IMR-90 (cell line): Measurements from ENCODE around the gene RIPPLY3. TPM values are rescaled to one million over a fixed set of nuclear protein-coding genes. Genes with fewer than 3 reads are reported as not detected.

Source experiments
- ATAC-seq: fragments of 200-7000 bp; cut with Tn5 transposase; 2 replicates; pipeline ENCODE4 v1.9.1; 2020; ENCODE audit warnings: low read depth, mild to moderate bottlenecking, moderate library complexity
- BruUV-seq: library from RNA; stranded (reverse); fragments of 400-500 nt; replicated peaks from 2 replicates; lab custom pipeline; 2021; lab: Mats Ljungman, UMichigan
- CTCF ChIA-PET: fragments of 300-600 bp; formaldehyde crosslinking; extraction: SDS; loops from one replicate; lab custom pipeline; 2021; ENCODE audit warnings: antibody characterized with exemption; lab: Yijun Ruan, JAX
- POLR2A ChIA-PET: fragments of 300-600 bp; sonication (Branson Sonifier 250); formaldehyde crosslinking; loops from one replicate; lab custom pipeline; 2022; ENCODE audit warnings: antibody characterized with exemption; ENCODE audit not compliant: unreplicated experiment; lab: Charles Lee
- DNase-seq: peaks from one replicate; pipeline ENCODE4 v3.0.0; 2013
- H2AFZ ChIP-seq: replicated peaks from 2 replicates; pipeline ENCODE3; 2013; ENCODE audit warnings: low read length, mild to moderate bottlenecking; ENCODE audit not compliant: poor library complexity
- H2AK5ac ChIP-seq: 2 replicates; pipeline ENCODE4 v1.6.1; 2013; ENCODE audit warnings: low read depth, low read length, inconsistent platforms
- H2AK9ac ChIP-seq: replicated peaks from 2 replicates; pipeline ENCODE3; 2013; ENCODE audit warnings: mild to moderate bottlenecking, low read depth, low read length, moderate library complexity; ENCODE audit not compliant: poor library complexity
- H2BK120ac ChIP-seq: 2 replicates; pipeline ENCODE4 v1.6.1; 2013; ENCODE audit warnings: low read depth, low read length, inconsistent platforms
- H2BK15ac ChIP-seq: 3 replicates; pipeline ENCODE4 v1.6.1; 2013; ENCODE audit warnings: low read depth, low read length, inconsistent platforms
- H2BK20ac ChIP-seq: 2 replicates; pipeline ENCODE4 v1.6.1; 2013; ENCODE audit warnings: low read depth, mild to moderate bottlenecking, inconsistent platforms, low read length, moderate library complexity
- H2BK5ac ChIP-seq: 2 replicates; pipeline ENCODE4 v1.6.1; 2013; ENCODE audit warnings: mild to moderate bottlenecking, low read depth, low read length, inconsistent platforms; ENCODE audit not compliant: poor library complexity, severe bottlenecking
- H3K14ac ChIP-seq: replicated peaks from 2 replicates; pipeline ENCODE4 v1.6.1; 2013; ENCODE audit warnings: low read depth, low read length, inconsistent platforms
- H3K18ac ChIP-seq: 2 replicates; pipeline ENCODE4 v1.6.1; 2013; ENCODE audit warnings: low read depth, low read length, control low read depth
- H3K23ac ChIP-seq: 2 replicates; pipeline ENCODE4 v1.6.1; 2013; ENCODE audit warnings: low read depth, low read length, inconsistent platforms
- H3K27ac ChIP-seq: 2 replicates; pipeline ENCODE4 v1.5.1; 2013; ENCODE audit warnings: mild to moderate bottlenecking, control low read depth, low read length; ENCODE audit not compliant: insufficient read depth
- H3K27me3 ChIP-seq: 2 replicates; pipeline ENCODE4 v1.6.1; 2013; ENCODE audit warnings: low read length; ENCODE audit not compliant: control insufficient read depth, insufficient read depth
- H3K36me3 ChIP-seq: 2 replicates; pipeline ENCODE4 v1.6.1; 2013; ENCODE audit warnings: low read length, mixed read lengths; ENCODE audit not compliant: control insufficient read depth, insufficient read depth
- H3K4ac ChIP-seq: 2 replicates; pipeline ENCODE4 v1.6.1; 2013; ENCODE audit warnings: low read depth, low read length, inconsistent platforms
- H3K4me1 ChIP-seq: 2 replicates; pipeline ENCODE4 v1.6.1; 2013; ENCODE audit warnings: low read length, mixed read lengths; ENCODE audit not compliant: control insufficient read depth, insufficient read depth
- H3K4me2 ChIP-seq: 2 replicates; pipeline ENCODE4 v1.6.1; 2013; ENCODE audit warnings: low read depth, mild to moderate bottlenecking, control low read depth, low read length, moderate library complexity
- H3K4me3 ChIP-seq: 2 replicates; pipeline ENCODE4 v1.5.1; 2013; ENCODE audit warnings: low read depth, mild to moderate bottlenecking, control low read depth, low read length, moderate library complexity; ENCODE audit not compliant: insufficient read depth
- H3K56ac ChIP-seq: 2 replicates; pipeline ENCODE4 v1.6.1; 2013; ENCODE audit warnings: low read length, inconsistent platforms; ENCODE audit not compliant: insufficient read depth; ENCODE audit errors: extremely low read depth
- H3K79me1 ChIP-seq, 2 experiments: 2 replicates each; pipeline ENCODE4 v1.6.1; 2013; ENCODE audit warnings: low read length in 2 of 2, inconsistent platforms in 1 of 2, low read depth in 1 of 2
- H3K9ac ChIP-seq: 2 replicates; pipeline ENCODE4 v1.6.1; 2013; ENCODE audit warnings: low read depth, low read length, control low read depth
- H3K9me1 ChIP-seq: 2 replicates; pipeline ENCODE4 v1.6.1; 2013; ENCODE audit warnings: low read length, inconsistent platforms; ENCODE audit not compliant: insufficient read depth
- H3K9me3 ChIP-seq: 2 replicates; pipeline ENCODE4 v1.6.1; 2013; ENCODE audit warnings: low read length; ENCODE audit not compliant: control insufficient read depth, insufficient read depth
- H4K20me1 ChIP-seq: 2 replicates; pipeline ENCODE4 v1.6.1; 2013; ENCODE audit warnings: low read length, inconsistent platforms; ENCODE audit not compliant: insufficient read depth
- H4K5ac ChIP-seq: 2 replicates; pipeline ENCODE4 v1.6.1; 2013; ENCODE audit warnings: mild to moderate bottlenecking, low read depth, low read length, control low read depth
- H4K8ac ChIP-seq, 2 experiments: 2 replicates each; pipeline ENCODE4 v1.6.1; 2013; ENCODE audit warnings: low read depth in 2 of 2, low read length in 2 of 2, control low read depth in 1 of 2, inconsistent platforms in 1 of 2
- H4K91ac ChIP-seq: 2 replicates; pipeline ENCODE4 v1.6.1; 2013; ENCODE audit warnings: low read depth, low read length, inconsistent platforms; ENCODE audit not compliant: insufficient read depth
- BHLHE40 ChIP-seq: fragments of 150-350 bp; IDR thresholded peaks from 2 replicates; pipeline ENCODE4 v1.6.1; 2016; ENCODE audit warnings: mild to moderate bottlenecking, low read depth, low read length
- CHD1 ChIP-seq: IDR thresholded peaks from 2 replicates; pipeline ENCODE4 v1.6.1; 2012; ENCODE audit warnings: low read depth, low read length, improper control_type of control experiment
- RFX5 ChIP-seq: IDR thresholded peaks from 2 replicates; pipeline ENCODE4 v1.8.0; 2012; ENCODE audit warnings: low read depth, mild to moderate bottlenecking, low read length, moderate library complexity
- SMC3 ChIP-seq: fragments of 150-350 bp; IDR thresholded peaks from 2 replicates; pipeline ENCODE4 v1.6.1; 2016; ENCODE audit warnings: low read depth, mild to moderate bottlenecking, antibody characterized with exemption, low read length, moderate library complexity
- WGBS, 2 experiments: methylation state at CpG; one replicate each; pipeline versions ENCODE4 v1.1.5 to v1.1.7; 2013; ENCODE audit warnings: missing lambda C conversion rate in 2 of 2; ENCODE audit not compliant: insufficient read length in 1 of 2; ENCODE audit errors: extremely low coverage in 2 of 2; 5-methylcytosine and 5-hydroxymethylcytosine counted together
- dilution Hi-C: fragments of 300-500 bp; cut with HindIII; formaldehyde crosslinking; loops from one replicate; pipeline ENCODE4 v1.14.3; 2018; ENCODE audit warnings: low sequenced_read_pairs; ENCODE audit not compliant: unreplicated experiment
- in situ Hi-C: fragments of 300-500 bp; cut with MboI; formaldehyde crosslinking; loops from 3 replicates; pipeline ENCODE4 v1.14.3; 2019; ENCODE audit warnings: low sequenced_read_pairs, inconsistent platforms, mixed read lengths
- intact Hi-C: fragments of 100-400 bp; cut with micrococcal nuclease; formaldehyde crosslinking; loops from 2 replicates; pipeline ENCODE4 v1.10.0; 2022
- polyA plus RNA-seq, 3 experiments: library from polyadenylated mRNA; depleted of rRNA; stranded (reverse); fragments of >200 nt; gene quantifications; 2 replicates each; pipeline ENCODE4 v1.2.3, GENCODE V29; 2012; ENCODE audit warnings: low replicate concordance in 1 of 3
- total RNA-seq: library from RNA; depleted of rRNA; stranded (reverse); fragments of >200 nt; gene quantifications from 2 replicates; pipeline ENCODE4 v1.2.3, GENCODE V29; 2012
- TF ChIP-seq, protein P1 (sequence below): fragments of 150-350 bp; IDR thresholded peaks from 2 replicates; pipeline ENCODE4 v1.6.1; 2016; ENCODE audit warnings: low read depth, mild to moderate bottlenecking, low read length, moderate library complexity, borderline replicate concordance

RIPPLY3 gene
- total and polyA plus RNA-seq, 2 of the 4 experiments (the other 2 are of a cell fraction) = 0.10 TPM; not detected in 1

DNA sequence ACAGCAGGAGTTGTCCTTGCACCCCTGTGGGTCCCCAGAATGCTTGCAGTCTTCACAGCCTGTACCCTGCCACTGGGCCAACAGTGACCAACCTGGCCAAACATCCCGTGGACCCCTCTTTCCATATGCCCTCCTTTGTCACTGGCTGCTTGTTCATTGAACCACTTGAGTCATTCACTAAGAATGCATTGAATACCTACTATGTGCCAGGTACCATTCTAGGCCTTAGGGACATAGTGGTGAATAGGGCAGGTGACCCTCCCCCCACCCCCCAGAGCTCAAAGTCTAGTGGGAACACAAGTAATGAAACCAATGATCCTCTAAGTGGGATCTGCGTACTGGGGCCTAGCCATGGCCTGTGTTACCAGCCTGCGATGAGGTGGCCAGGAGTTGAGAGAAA, 38.1 kb downstream of the RIPPLY3 start:
- ChIA-PET POLR2A (no interaction called here), CTCF (interaction anchor here (0.5 kb wide), 1 partner anchor 19 kb away, joined by 3 read pairs; no protein-coding TSS in a partner anchor)
- Histone ChIP-seq H3K23ac (no peak overlapping the region), H3K14ac (no peak overlapping the region; the same call in 1 of the 2 replicates), H2AK5ac (no peak overlapping the region), H3K9me3 (no peaks in the 10 kb centered on the region), H3K9me1 (no peaks in the 10 kb centered on the region), H4K91ac (no peak overlapping the region), H3K27me3 (peaks cover 5% of the 10 kb centered on the region), H3K56ac (no peak overlapping the region), H3K4me1 (no peaks in the 10 kb centered on the region), H3K9ac (no peak overlapping the region), H3K4ac (no peak overlapping the region), H3K4me2 (no peak overlapping the region), H2AK9ac (no peak overlapping the region), H3K79me1 (no peaks in the 10 kb centered on the region), H2BK20ac (no peak overlapping the region), H3K18ac (no peak overlapping the region), H2BK120ac (no peak overlapping the region), H4K8ac (no peak overlapping the region), H4K20me1 (no peaks in the 10 kb centered on the region), H3K4me3 (no peak overlapping the region), H2BK5ac (no peak overlapping the region), H2AFZ (no peak overlapping the region), H3K27ac (no peak overlapping the region), H2BK15ac (no peak overlapping the region), H4K5ac (no peak overlapping the region), H3K36me3 (no peaks in the 10 kb centered on the region)
- BruUV-seq = no TSS peak
- no peak for TF ChIP-seq BHLHE40
- TF ChIP-seq CHD1 = no peak
- no peak for TF ChIP-seq SMC3
- TF ChIP-seq, protein P1, sequence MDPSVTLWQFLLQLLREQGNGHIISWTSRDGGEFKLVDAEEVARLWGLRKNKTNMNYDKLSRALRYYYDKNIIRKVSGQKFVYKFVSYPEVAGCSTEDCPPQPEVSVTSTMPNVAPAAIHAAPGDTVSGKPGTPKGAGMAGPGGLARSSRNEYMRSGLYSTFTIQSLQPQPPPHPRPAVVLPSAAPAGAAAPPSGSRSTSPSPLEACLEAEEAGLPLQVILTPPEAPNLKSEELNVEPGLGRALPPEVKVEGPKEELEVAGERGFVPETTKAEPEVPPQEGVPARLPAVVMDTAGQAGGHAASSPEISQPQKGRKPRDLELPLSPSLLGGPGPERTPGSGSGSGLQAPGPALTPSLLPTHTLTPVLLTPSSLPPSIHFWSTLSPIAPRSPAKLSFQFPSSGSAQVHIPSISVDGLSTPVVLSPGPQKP = no peak
- no peak for TF ChIP-seq RFX5
- no peak for ATAC-seq
- intact Hi-C loops = no loop called here
- no peak for DNase-seq
- in situ Hi-C loops = no loop called here
- WGBS, 2 experiments = no CpG with 5 or more reads among the region's 3 CpGs
- dilution Hi-C loops = no loop called here
